GM23338 (cell line): ENCODE measurements around the gene MEGF8. TPM values are rescaled to one million over a fixed set of nuclear protein-coding genes. Genes with fewer than 3 reads are reported as not detected.

Experiments
- ATAC-seq: fragments of 200-7000 bp; cut with Tn5 transposase; 3 replicates; pipeline ENCODE4 v1.9.1; 2020
- DNase-seq: peaks from one replicate; pipeline ENCODE4 v3.0.0-alpha.2; 2015; ENCODE audit warnings: low spot score
- H2AFZ ChIP-seq: fragments of 200-600 bp; sonication (generic); 2 replicates; pipeline ENCODE4 v1.8.0; 2016; ENCODE audit warnings: antibody characterized with exemption, mild to moderate bottlenecking, moderate library complexity
- H3F3A ChIP-seq: fragments of 200-600 bp; sonication (generic); replicated peaks from 2 replicates; pipeline ENCODE4 v1.8.0; 2017; ENCODE audit warnings: antibody characterized with exemption, mixed run types, low read depth
- H3K27ac ChIP-seq: fragments of 200-600 bp; sonication (generic); 2 replicates; pipeline ENCODE4 v1.6.1; 2016; ENCODE audit warnings: low read depth
- H3K27me3 ChIP-seq: fragments of 200-600 bp; sonication (generic); 2 replicates; pipeline ENCODE4 v1.8.0; 2016; ENCODE audit warnings: mild to moderate bottlenecking, mixed run types, moderate library complexity; ENCODE audit not compliant: insufficient read depth
- H3K36me3 ChIP-seq: fragments of 200-600 bp; sonication (generic); 2 replicates; pipeline ENCODE4 v1.8.0; 2016; ENCODE audit warnings: mild to moderate bottlenecking; ENCODE audit not compliant: insufficient read depth
- H3K4me1 ChIP-seq: fragments of 200-600 bp; sonication (generic); 2 replicates; pipeline ENCODE4 v1.8.0; 2016; ENCODE audit warnings: mild to moderate bottlenecking, moderate library complexity; ENCODE audit not compliant: insufficient read depth
- H3K4me2 ChIP-seq: fragments of 200-600 bp; sonication (generic); 2 replicates; pipeline ENCODE4 v1.7.1; 2017; ENCODE audit warnings: mixed run types
- H3K4me3 ChIP-seq: fragments of 200-600 bp; sonication (generic); 2 replicates; pipeline ENCODE4 v1.6.1; 2016; ENCODE audit warnings: mixed run types
- H3K79me2 ChIP-seq: fragments of 200-600 bp; sonication (generic); replicated peaks from 2 replicates; pipeline ENCODE4 v1.8.0; 2017; ENCODE audit warnings: mild to moderate bottlenecking; ENCODE audit not compliant: insufficient read depth
- H3K9me2 ChIP-seq: fragments of 200-600 bp; sonication (generic); 2 replicates; pipeline ENCODE4 v1.8.0; 2017; ENCODE audit not compliant: insufficient read depth
- H4K20me1 ChIP-seq: fragments of 200-600 bp; sonication (generic); replicated peaks from 2 replicates; pipeline ENCODE4 v1.8.0; 2017; ENCODE audit warnings: mild to moderate bottlenecking; ENCODE audit not compliant: insufficient read depth
- H3K27ac Mint-ChIP-seq: 2 replicates; pipeline ENCODE4 v1.8.0; 2020; ENCODE audit warnings: inconsistent platforms, mild to moderate bottlenecking, moderate library complexity, mixed read lengths
- H3K27me3 Mint-ChIP-seq: 3 replicates; pipeline ENCODE4 v1.8.0; 2022; ENCODE audit warnings: low read depth, mild to moderate bottlenecking, moderate library complexity, mixed read lengths, inconsistent platforms; ENCODE audit not compliant: insufficient read depth, poor library complexity
- H3K36me3 Mint-ChIP-seq: 3 replicates; pipeline ENCODE4 v1.8.0; 2021; ENCODE audit warnings: low read depth, mild to moderate bottlenecking, inconsistent platforms, moderate library complexity, mixed read lengths
- H3K4me1 Mint-ChIP-seq: 3 replicates; pipeline ENCODE4 v1.8.0; 2020; ENCODE audit warnings: mild to moderate bottlenecking, inconsistent platforms, mixed read lengths
- H3K4me3 Mint-ChIP-seq: 3 replicates; pipeline ENCODE4 v1.8.0; 2021; ENCODE audit warnings: moderate library complexity, mild to moderate bottlenecking, inconsistent platforms, mixed read lengths
- H3K9me3 Mint-ChIP-seq: 3 replicates; pipeline ENCODE4 v1.8.0; 2020; ENCODE audit warnings: moderate library complexity, mild to moderate bottlenecking, inconsistent platforms, mixed read lengths
- EZH2phosphoT487 ChIP-seq: fragments of 200-600 bp; sonication (generic); IDR thresholded peaks from one replicate; pipeline ENCODE4 v1.8.1; 2018; ENCODE audit warnings: antibody characterized with exemption; ENCODE audit not compliant: unreplicated experiment
- STAT1 ChIP-seq: IDR thresholded peaks from one replicate; pipeline ENCODE4 v1.6.1; 2016; ENCODE audit warnings: antibody characterized with exemption; ENCODE audit not compliant: unreplicated experiment
- ZNF331 ChIP-seq: fragments of 250-450 bp; sonication (Bioruptor Pico); IDR thresholded peaks from 2 replicates; pipeline ENCODE4 v1.5.0; 2020; ENCODE audit warnings: low read depth, mild to moderate bottlenecking, moderate library complexity
- polyA plus RNA-seq: library from polyadenylated mRNA; unstranded; fragments of >200 nt; fragmentation: Nextera tagmentation; extraction: Ambion mirVana; gene quantifications from 2 replicates; pipeline ENCODE4 v1.2.1, GENCODE V29; 2016
- total RNA-seq: library from RNA; depleted of rRNA; stranded (reverse); fragments of >200 nt; shearing (Covaris generic); gene quantifications from 2 replicates; pipeline ENCODE4 v1.2.3, GENCODE V29; 2014
- TF ChIP-seq, protein P1 (sequence below): fragments of 250-450 bp; sonication (Bioruptor Pico); IDR thresholded peaks from 2 replicates; pipeline ENCODE4 v1.5.0; 2020; ENCODE audit warnings: mild to moderate bottlenecking, moderate library complexity
- TF ChIP-seq, protein P2 (sequence below): IDR thresholded peaks from 2 replicates; pipeline ENCODE4 v1.6.1; 2016; ENCODE audit warnings: antibody characterized with exemption

Gene MEGF8
- total and polyA plus RNA-seq, 2 experiments from 2014 or later, result 6.2 to 40.5 TPM

DNA sequence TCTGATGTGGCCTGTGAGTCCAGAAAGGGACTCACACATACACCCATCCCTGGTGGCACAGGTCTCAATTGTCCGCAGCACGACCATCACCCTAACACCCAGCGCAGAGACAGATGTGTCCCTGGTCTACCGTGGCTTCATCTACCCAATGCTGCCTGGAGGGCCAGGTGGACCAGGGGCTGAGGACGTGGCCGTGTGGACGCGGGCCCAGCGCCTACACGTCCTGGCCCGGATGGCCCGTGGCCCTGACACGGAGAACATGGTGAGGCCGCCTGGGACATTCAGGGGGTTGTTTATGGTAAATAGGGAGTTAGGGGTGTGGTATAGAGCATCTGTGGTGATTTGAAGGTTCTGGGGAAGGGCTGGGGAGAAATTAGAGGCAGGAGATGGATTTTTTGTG, 22.8 kb downstream of the MEGF8 start (continued):
- TF ChIP-seq, protein P1, sequence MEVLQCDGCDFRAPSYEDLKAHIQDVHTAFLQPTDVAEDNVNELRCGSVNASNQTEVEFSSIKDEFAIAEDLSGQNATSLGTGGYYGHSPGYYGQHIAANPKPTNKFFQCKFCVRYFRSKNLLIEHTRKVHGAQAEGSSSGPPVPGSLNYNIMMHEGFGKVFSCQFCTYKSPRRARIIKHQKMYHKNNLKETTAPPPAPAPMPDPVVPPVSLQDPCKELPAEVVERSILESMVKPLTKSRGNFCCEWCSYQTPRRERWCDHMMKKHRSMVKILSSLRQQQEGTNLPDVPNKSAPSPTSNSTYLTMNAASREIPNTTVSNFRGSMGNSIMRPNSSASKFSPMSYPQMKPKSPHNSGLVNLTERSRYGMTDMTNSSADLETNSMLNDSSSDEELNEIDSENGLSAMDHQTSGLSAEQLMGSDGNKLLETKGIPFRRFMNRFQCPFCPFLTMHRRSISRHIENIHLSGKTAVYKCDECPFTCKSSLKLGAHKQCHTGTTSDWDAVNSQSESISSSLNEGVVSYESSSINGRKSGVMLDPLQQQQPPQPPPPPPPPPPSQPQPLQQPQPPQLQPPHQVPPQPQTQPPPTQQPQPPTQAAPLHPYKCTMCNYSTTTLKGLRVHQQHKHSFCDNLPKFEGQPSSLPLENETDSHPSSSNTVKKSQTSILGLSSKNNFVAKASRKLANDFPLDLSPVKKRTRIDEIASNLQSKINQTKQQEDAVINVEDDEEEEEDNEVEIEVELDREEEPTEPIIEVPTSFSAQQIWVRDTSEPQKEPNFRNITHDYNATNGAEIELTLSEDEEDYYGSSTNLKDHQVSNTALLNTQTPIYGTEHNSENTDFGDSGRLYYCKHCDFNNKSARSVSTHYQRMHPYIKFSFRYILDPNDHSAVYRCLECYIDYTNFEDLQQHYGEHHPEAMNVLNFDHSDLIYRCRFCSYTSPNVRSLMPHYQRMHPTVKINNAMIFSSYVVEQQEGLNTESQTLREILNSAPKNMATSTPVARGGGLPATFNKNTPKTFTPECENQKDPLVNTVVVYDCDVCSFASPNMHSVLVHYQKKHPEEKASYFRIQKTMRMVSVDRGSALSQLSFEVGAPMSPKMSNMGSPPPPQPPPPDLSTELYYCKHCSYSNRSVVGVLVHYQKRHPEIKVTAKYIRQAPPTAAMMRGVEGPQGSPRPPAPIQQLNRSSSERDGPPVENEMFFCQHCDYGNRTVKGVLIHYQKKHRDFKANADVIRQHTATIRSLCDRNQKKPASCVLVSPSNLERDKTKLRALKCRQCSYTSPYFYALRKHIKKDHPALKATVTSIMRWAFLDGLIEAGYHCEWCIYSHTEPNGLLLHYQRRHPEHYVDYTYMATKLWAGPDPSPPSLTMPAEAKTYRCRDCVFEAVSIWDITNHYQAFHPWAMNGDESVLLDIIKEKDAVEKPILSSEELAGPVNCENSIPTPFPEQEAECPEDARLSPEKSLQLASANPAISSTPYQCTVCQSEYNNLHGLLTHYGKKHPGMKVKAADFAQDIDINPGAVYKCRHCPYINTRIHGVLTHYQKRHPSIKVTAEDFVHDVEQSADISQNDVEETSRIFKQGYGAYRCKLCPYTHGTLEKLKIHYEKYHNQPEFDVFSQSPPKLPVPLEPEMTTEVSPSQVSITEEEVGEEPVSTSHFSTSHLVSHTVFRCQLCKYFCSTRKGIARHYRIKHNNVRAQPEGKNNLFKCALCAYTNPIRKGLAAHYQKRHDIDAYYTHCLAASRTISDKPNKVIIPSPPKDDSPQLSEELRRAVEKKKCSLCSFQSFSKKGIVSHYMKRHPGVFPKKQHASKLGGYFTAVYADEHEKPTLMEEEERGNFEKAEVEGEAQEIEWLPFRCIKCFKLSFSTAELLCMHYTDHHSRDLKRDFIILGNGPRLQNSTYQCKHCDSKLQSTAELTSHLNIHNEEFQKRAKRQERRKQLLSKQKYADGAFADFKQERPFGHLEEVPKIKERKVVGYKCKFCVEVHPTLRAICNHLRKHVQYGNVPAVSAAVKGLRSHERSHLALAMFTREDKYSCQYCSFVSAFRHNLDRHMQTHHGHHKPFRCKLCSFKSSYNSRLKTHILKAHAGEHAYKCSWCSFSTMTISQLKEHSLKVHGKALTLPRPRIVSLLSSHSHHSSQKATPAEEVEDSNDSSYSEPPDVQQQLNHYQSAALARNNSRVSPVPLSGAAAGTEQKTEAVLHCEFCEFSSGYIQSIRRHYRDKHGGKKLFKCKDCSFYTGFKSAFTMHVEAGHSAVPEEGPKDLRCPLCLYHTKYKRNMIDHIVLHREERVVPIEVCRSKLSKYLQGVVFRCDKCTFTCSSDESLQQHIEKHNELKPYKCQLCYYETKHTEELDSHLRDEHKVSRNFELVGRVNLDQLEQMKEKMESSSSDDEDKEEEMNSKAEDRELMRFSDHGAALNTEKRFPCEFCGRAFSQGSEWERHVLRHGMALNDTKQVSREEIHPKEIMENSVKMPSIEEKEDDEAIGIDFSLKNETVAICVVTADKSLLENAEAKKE (CRISPR knock-in tag), result no peak

DNA sequence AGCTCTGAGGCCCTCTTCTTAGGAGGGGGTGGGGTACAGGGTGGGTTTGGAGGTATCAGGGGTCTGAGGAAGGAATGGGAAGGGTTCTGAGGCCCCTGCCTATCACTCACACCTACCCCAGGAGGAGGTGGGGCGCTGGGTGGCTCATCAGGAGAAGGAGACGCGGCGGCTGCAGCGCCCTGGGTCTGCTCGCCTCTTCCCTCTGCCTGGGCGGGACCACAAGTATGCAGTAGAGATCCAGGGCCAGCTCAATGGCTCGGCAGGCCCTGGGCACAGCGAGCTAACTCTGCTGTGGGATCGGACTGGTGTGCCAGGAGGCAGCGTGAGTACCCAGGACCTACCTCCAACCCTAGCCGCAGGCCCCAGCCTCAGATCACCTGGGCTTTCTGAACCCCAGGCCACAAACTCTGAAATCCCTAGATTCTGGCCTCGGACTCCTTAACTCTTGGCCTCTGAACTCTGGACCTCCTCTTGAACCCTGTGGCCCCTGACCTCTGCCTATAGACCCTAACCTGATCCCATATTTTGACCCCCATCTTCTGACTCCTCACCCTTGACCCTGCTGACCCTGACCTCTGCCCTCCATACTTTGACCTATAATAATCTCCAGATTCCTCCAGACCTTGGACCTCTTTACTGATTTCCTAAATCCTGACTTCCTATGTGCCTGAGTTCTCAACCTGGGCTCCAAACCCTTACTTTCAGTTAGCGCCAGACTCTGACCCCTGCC, 24.1 kb downstream of the MEGF8 start:
- no peak overlapping the region; the same call in 1 of the 2 replicates for H3K27ac Mint-ChIP-seq
- TF ChIP-seq, protein P2, sequence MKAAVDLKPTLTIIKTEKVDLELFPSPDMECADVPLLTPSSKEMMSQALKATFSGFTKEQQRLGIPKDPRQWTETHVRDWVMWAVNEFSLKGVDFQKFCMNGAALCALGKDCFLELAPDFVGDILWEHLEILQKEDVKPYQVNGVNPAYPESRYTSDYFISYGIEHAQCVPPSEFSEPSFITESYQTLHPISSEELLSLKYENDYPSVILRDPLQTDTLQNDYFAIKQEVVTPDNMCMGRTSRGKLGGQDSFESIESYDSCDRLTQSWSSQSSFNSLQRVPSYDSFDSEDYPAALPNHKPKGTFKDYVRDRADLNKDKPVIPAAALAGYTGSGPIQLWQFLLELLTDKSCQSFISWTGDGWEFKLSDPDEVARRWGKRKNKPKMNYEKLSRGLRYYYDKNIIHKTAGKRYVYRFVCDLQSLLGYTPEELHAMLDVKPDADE, result no peak
- TF ChIP-seq, protein P1 (CRISPR knock-in tag), result no peak
- TF ChIP-seq ZNF331 (no peak), STAT1 (no peak), EZH2phosphoT487 (no peak)

More for the DNA sequence above, 24.1 kb downstream of the MEGF8 start:
- no peak overlapping the region for H3K4me2 ChIP-seq
- peaks cover 7% of the 10 kb centered on the region; the same call in 1 of the 2 replicates for H4K20me1 ChIP-seq
- Mint-ChIP-seq H3K4me3 (no peak overlapping the region), H3K4me1 (peaks cover 3% of the 10 kb centered on the region; the same call in 1 of the 3 replicates), H3K27me3 (no peaks in the 10 kb centered on the region), H3K9me3 (peaks cover 3% of the 10 kb centered on the region; the same call in 1 of the 3 replicates), H3K36me3 (peaks cover 19% of the 10 kb centered on the region; the same call in 2 of the 3 replicates)
- no peaks in the 10 kb centered on the region for H3K27me3 ChIP-seq
- H3K79me2 ChIP-seq, result no peaks in the 10 kb centered on the region
- no peak overlapping the region for H3K4me3 ChIP-seq
- H2AFZ ChIP-seq, result no peak overlapping the region
- DNase-seq (no peak), ATAC-seq (no peak)
- no peak overlapping the region for H3K27ac ChIP-seq
- no peaks in the 10 kb centered on the region; the same call in 1 of the 2 replicates for H3K36me3 ChIP-seq
- H3K4me1 ChIP-seq, result no peaks in the 10 kb centered on the region
- H3F3A ChIP-seq, result no peaks in the 10 kb centered on the region
- H3K9me2 ChIP-seq, result no peaks in the 10 kb centered on the region
